CD4-positive, alpha-beta T cell (primary cell): ENCODE results near the gene ZNF335. TPM values are rescaled to one million over a fixed set of nuclear protein-coding genes. Genes with fewer than 3 reads are reported as not detected.
A peak's percentile ranks its signal among the peaks of the same experiment; 100 is the strongest.

Experiments used
- ATAC-seq: fragments of 200-7000 bp; cut with Tn5 transposase; one replicate; pipeline ENCODE4 v1.10.0; 2022; ENCODE audit warnings: mild to moderate bottlenecking; ENCODE audit not compliant: poor library complexity
- CTCF ChIA-PET: fragments of 350-600 bp; sonication (Branson Sonifier 250); formaldehyde crosslinking; loops from one replicate; lab custom pipeline; 2021; ENCODE audit warnings: antibody characterized with exemption, inconsistent platforms; lab: Charles Lee
- POLR2A ChIA-PET: fragments of 350-600 bp; sonication (Branson Sonifier 250); formaldehyde crosslinking; loops from one replicate; lab custom pipeline; 2021; ENCODE audit warnings: antibody characterized with exemption, inconsistent platforms; lab: Charles Lee
- DNase-seq, 14 experiments: peaks; one replicate each; pipeline ENCODE4 v3.0.0-alpha.2; 2013 to 2020; ENCODE audit warnings: mixed read lengths in 2 of 14
- H3K27ac ChIP-seq, 2 donors: one replicate each; pipeline versions ENCODE4 v1.5.1 to v1.7.0; 2013; ENCODE audit warnings: low read length in 2 of 2, low read depth in 1 of 2, mild to moderate bottlenecking in 1 of 2
- H3K27me3 ChIP-seq, 2 experiments: 1 replicate in 1 of 2; 2 replicates in 1 of 2; pipeline versions ENCODE4 v1.6.1 to v1.7.0; 2013; ENCODE audit warnings: low read length in 2 of 2, control low read depth in 1 of 2, mild to moderate bottlenecking in 1 of 2, moderate library complexity in 1 of 2; ENCODE audit not compliant: insufficient read depth in 2 of 2, control insufficient read depth in 1 of 2
- H3K36me3 ChIP-seq: one replicate; pipeline ENCODE4 v1.6.1; 2013; ENCODE audit warnings: low read length, control low read depth; ENCODE audit not compliant: insufficient read depth
- H3K4me1 ChIP-seq: one replicate; pipeline ENCODE4 v1.6.1; 2013; ENCODE audit warnings: low read length, control low read depth; ENCODE audit not compliant: insufficient read depth
- H3K4me3 ChIP-seq: one replicate; pipeline ENCODE4 v1.5.1; 2013; ENCODE audit warnings: mild to moderate bottlenecking, low read length, moderate library complexity
- H3K9me3 ChIP-seq, 2 experiments: 1 replicate in 1 of 2; 2 replicates in 1 of 2; pipeline versions ENCODE4 v1.6.1 to v1.7.0; 2013; ENCODE audit warnings: low read length in 2 of 2, mild to moderate bottlenecking in 2 of 2, control low read depth in 1 of 2, moderate library complexity in 1 of 2; ENCODE audit not compliant: control insufficient read depth in 1 of 2, insufficient read depth in 1 of 2
- H3K27ac Mint-ChIP-seq: one replicate; pipeline ENCODE4 v1.8.0; 2020; ENCODE audit warnings: mixed read lengths
- H3K27me3 Mint-ChIP-seq: one replicate; pipeline ENCODE4 v1.8.0; 2021; ENCODE audit warnings: mixed read lengths
- H3K36me3 Mint-ChIP-seq: one replicate; pipeline ENCODE4 v1.8.0; 2021; ENCODE audit warnings: low read depth, mixed read lengths
- H3K4me1 Mint-ChIP-seq: one replicate; pipeline ENCODE4 v1.8.0; 2021; ENCODE audit warnings: low read depth, mixed read lengths
- H3K4me3 Mint-ChIP-seq: one replicate; pipeline ENCODE4 v1.8.0; 2020; ENCODE audit warnings: mild to moderate bottlenecking, mixed read lengths
- H3K9me3 Mint-ChIP-seq: one replicate; pipeline ENCODE4 v1.8.0; 2020; ENCODE audit warnings: mixed read lengths
- intact Hi-C, 2 experiments: fragments of 100-400 bp; cut with DNase I in 1 of 2; cut with micrococcal nuclease in 1 of 2; formaldehyde crosslinking; loops; one replicate each; pipeline versions ENCODE4 v1.15.1 to v1.9.0; 2023 to 2025; cut with DNase I, micrococcal nuclease
- total RNA-seq, 174 experiments: library from RNA in 2 of 174; stranded (reverse) in 2 of 174; gene quantifications; one replicate each; pipeline ENCODE4 v1.2.3 and lab custom pipeline; 2021 to 2026
- TF ChIP-seq, protein P1 (sequence below): fragments of 200-600 bp; IDR thresholded peaks from one replicate; pipeline ENCODE4 v1.8.0; 2022; ENCODE audit warnings: antibody characterized with exemption, mild to moderate bottlenecking

ZNF335 gene
- total RNA-seq, 2 experiments from 2014 or later: 67.3 to 74.6 TPM

DNA sequence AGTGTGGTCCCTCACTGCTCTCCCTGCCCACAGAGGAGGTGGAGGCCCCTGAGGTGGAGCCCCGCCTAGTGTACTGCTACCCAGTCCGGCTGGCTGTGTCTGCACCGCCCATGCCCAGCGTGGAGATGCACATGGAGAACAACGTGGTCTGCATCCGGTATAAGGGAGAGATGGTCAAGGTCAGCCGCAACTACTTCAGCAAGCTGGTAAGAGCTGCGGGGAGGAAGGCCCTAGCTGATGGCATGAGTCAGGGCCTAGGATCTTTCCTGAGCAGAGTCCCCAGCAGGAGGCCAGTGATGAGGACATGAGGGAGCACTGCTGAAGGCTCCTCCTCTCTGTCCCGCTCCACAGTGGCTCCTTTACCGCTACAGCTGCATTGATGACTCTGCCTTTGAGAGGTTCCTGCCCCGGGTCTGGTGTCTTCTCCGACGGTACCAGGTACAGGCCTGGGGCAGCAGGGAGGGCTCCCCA is 26.3 kb downstream of the ZNF335 start:
- POLR2A ChIA-PET: interaction anchor here (0.8 to 10.5 kb wide), 2 partner anchors 10 to 25 kb away, joined by 4 to 120 read pairs; partner anchors contain the start of gene PCIF1

DNA sequence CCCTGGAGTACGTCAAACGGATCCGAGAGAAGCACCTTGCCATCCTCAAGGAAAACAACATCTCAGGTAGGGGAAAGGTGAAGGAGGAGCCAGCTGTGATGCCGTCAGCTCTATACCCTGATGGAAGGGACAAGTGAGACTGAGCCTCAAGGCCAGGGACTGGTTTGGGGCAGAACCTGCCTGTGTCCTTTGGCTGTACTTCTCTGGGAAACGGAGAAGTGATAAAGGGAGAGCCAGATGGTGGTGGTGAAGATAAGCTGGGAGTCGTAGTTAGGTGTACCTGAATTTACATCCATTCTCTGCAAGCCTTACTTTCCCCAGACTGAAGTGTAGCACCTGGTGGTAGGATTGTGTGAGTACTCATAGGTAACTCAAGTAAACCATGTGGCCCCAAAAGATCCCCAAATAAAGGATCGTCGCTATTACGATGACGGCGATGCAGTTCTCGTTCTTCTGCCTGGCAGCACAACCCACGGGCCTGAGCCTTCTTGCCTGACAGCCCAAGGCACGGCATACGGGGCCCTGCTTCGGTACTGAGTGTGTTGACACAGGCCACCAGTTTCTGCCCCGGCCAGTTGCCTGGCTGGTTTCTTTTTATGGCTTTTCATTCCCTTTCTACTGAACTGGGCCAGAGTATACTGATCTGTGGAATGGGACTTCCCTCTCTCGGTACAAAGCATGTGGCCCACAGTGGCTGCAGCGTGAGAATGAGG is 26.9 kb downstream of the ZNF335 start:
- Histone ChIP-seq H3K27me3 (no peaks in the 10 kb centered on the region), H3K4me1 (peaks cover 22% of the 10 kb centered on the region), H3K27ac (no peak overlapping the region), H3K36me3 (peaks cover 95% of the 10 kb centered on the region), H3K4me3 (no peak overlapping the region), H3K9me3 (no peaks in the 10 kb centered on the region)
- ATAC-seq (no peak), DNase-seq (no peak)
- Mint-ChIP-seq H3K27ac (no peak overlapping the region), H3K27me3 (no peaks in the 10 kb centered on the region), H3K36me3 (peaks cover 77% of the 10 kb centered on the region), H3K4me1 (peaks cover 4% of the 10 kb centered on the region), H3K4me3 (no peak overlapping the region), H3K9me3 (no peaks in the 10 kb centered on the region)
- POLR2A ChIA-PET: interaction anchor here (1.0 to 10.5 kb wide), 4 partner anchors 9 to 54 kb away, joined by 3 to 120 read pairs (median 12); partner anchors contain the start of genes CTSA, NEURL2 and PCIF1
- TF ChIP-seq, protein P1, sequence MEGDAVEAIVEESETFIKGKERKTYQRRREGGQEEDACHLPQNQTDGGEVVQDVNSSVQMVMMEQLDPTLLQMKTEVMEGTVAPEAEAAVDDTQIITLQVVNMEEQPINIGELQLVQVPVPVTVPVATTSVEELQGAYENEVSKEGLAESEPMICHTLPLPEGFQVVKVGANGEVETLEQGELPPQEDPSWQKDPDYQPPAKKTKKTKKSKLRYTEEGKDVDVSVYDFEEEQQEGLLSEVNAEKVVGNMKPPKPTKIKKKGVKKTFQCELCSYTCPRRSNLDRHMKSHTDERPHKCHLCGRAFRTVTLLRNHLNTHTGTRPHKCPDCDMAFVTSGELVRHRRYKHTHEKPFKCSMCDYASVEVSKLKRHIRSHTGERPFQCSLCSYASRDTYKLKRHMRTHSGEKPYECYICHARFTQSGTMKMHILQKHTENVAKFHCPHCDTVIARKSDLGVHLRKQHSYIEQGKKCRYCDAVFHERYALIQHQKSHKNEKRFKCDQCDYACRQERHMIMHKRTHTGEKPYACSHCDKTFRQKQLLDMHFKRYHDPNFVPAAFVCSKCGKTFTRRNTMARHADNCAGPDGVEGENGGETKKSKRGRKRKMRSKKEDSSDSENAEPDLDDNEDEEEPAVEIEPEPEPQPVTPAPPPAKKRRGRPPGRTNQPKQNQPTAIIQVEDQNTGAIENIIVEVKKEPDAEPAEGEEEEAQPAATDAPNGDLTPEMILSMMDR: no peak
- CTCF ChIA-PET: interaction anchor here (1.0 to 2.1 kb wide), 2 partner anchors 25 to 146 kb away, joined by 3 to 9 read pairs; no protein-coding TSS in a partner anchor
- intact Hi-C loops: no loop called here

More for the DNA sequence above, 26.3 kb downstream of the ZNF335 start:
- TF ChIP-seq, protein P1: no peak
- Mint-ChIP-seq H3K9me3 (no peaks in the 10 kb centered on the region), H3K36me3 (peaks cover 77% of the 10 kb centered on the region), H3K4me3 (no peak overlapping the region), H3K27ac (peak overlapping the region; percentile 27), H3K4me1 (peaks cover 4% of the 10 kb centered on the region), H3K27me3 (no peaks in the 10 kb centered on the region)
- no peak for ATAC-seq
- CTCF ChIA-PET: interaction anchor here (1.0 kb wide), 1 partner anchor 147 kb away, joined by 3 read pairs; no protein-coding TSS in a partner anchor
- Histone ChIP-seq H3K4me1 (peaks cover 22% of the 10 kb centered on the region), H3K4me3 (no peak overlapping the region), H3K27ac (no peak overlapping the region), H3K9me3 (no peaks in the 10 kb centered on the region), H3K27me3 (no peaks in the 10 kb centered on the region), H3K36me3 (peaks cover 95% of the 10 kb centered on the region)
- intact Hi-C loops: no loop called here
- peak in 2 of 14 experiments; percentile 44 to 56 for DNase-seq

GRCh38 chr20:45944151-45944964 is 27.6 kb downstream of the ZNF335 start:
- Histone ChIP-seq H3K27me3 (no peaks in the 10 kb centered on the region), H3K4me3 (no peak overlapping the region), H3K9me3 (no peaks in the 10 kb centered on the region), H3K36me3 (peaks cover 95% of the 10 kb centered on the region), H3K27ac (no peak overlapping the region), H3K4me1 (peaks cover 21% of the 10 kb centered on the region)
- H3K9me3 Mint-ChIP-seq: no peaks in the 10 kb centered on the region
- intact Hi-C loops: no loop called here
- H3K36me3 Mint-ChIP-seq: peaks cover 78% of the 10 kb centered on the region
- no peak overlapping the region for H3K4me3 Mint-ChIP-seq
- no peak overlapping the region for H3K27ac Mint-ChIP-seq
- TF ChIP-seq, protein P1: no peak
- DNase-seq: peak in 3 of 14 experiments; percentile 14 to 60 (median 42)
- peaks cover 4% of the 10 kb centered on the region for H3K4me1 Mint-ChIP-seq
- CTCF ChIA-PET: interaction anchor here (1.0 to 2.1 kb wide), 2 partner anchors 25 to 145 kb away, joined by 3 to 9 read pairs; no protein-coding TSS in a partner anchor
- no peaks in the 10 kb centered on the region for H3K27me3 Mint-ChIP-seq
- ATAC-seq: no peak
- POLR2A ChIA-PET: interaction anchor here (1.0 to 2.6 kb wide), 3 partner anchors 10 to 54 kb away, joined by 3 to 15 read pairs (median 8); partner anchors contain the start of genes CTSA, NEURL2 and PCIF1
